ENCODE data around the gene SCAMP4. TPM values are rescaled to one million over a fixed set of nuclear protein-coding genes. Genes with fewer than 3 reads are reported as not detected.
A peak's percentile ranks its signal among the peaks of the same experiment; 100 is the strongest.

The SCAMP4 gene
- polyA plus RNA-seq, 3 donors = 54.6 to 95.7 (median 79.5) TPM

- no peak for DNase-seq (ENCODE audit: extremely low read depth in 1 of 11, low read depth in 9 of 11, low spot score in 4 of 11)
Measured at GRCh38 chr19:1962674-1963073, 57.5 kb downstream of the SCAMP4 start.

GRCh38 chr19:1967087-1967608 is 61.9 kb downstream of the SCAMP4 start:
- no peak for DNase-seq (ENCODE audit: extremely low read depth in 1 of 11, low read depth in 9 of 11, low spot score in 4 of 11)

GRCh38 chr19:1968279-1969175 is 63.3 kb downstream of the SCAMP4 start:
- DNase-seq (ENCODE audit: extremely low read depth in 1 of 11, low read depth in 9 of 11, low spot score in 4 of 11) = peak in 1 of 11 donors; percentile 22

- no peak for DNase-seq (ENCODE audit: extremely low read depth in 1 of 11, low read depth in 9 of 11, low spot score in 4 of 11)
Measured at GRCh38 chr19:1969176-1970002, 64.2 kb downstream of the SCAMP4 start.

GRCh38 chr19:1970003-1970805 is 65.0 kb downstream of the SCAMP4 start:
- no peak for DNase-seq (ENCODE audit: extremely low read depth in 1 of 11, low read depth in 9 of 11, low spot score in 4 of 11)

- DNase-seq (ENCODE audit: extremely low read depth in 1 of 11, low read depth in 9 of 11, low spot score in 4 of 11) = no peak
Measured at GRCh38 chr19:1970806-1971502, 65.8 kb downstream of the SCAMP4 start.

GRCh38 chr19:1974381-1975161 is 69.4 kb downstream of the SCAMP4 start:
- no peak for DNase-seq (ENCODE audit: extremely low read depth in 1 of 11, low read depth in 9 of 11, low spot score in 4 of 11)

GRCh38 chr19:1975162-1975480 is 69.9 kb downstream of the SCAMP4 start:
- DNase-seq (ENCODE audit: extremely low read depth in 1 of 11, low read depth in 9 of 11, low spot score in 4 of 11) = no peak

Other genes with a start within 250 kb of the SCAMP4 start
- under 1 TPM in 2 of 3 donors, not detected in 1; 0.04 to 0.08 TPM for gene ONECUT3, start 151.9 kb upstream of the SCAMP4 start, polyA plus RNA-seq (ENCODE audit: insufficient read length in 3 of 3)
- under 1 TPM; 0.56 to 1.00 (median 0.65) TPM for gene ATP8B3, start 93.1 kb upstream of the SCAMP4 start, polyA plus RNA-seq (ENCODE audit: insufficient read length in 3 of 3)
- 10 to 100 TPM; 23.3 to 32.7 (median 32.6) TPM for gene REXO1, start 56.9 kb upstream of the SCAMP4 start, polyA plus RNA-seq (ENCODE audit: insufficient read length in 3 of 3)
- gene KLF16, start 41.8 kb upstream of the SCAMP4 start, polyA plus RNA-seq (ENCODE audit: insufficient read length in 3 of 3) = 10 to 100 TPM in 1 of 3 donors, 1 to 10 TPM in 2; 5.4 to 10.1 (median 9.5) TPM
- 10 to 100 TPM; 32.3 to 66.3 (median 55.4) TPM for gene ABHD17A, start 19.9 kb upstream of the SCAMP4 start, polyA plus RNA-seq (ENCODE audit: insufficient read length in 3 of 3)
- 1 to 10 TPM; 1.1 to 5.4 (median 3.5) TPM for gene ADAT3, start within 50 bp of the SCAMP4 start, polyA plus RNA-seq (ENCODE audit: insufficient read length in 3 of 3)
- 10 to 100 TPM; 50.5 to 70.4 (median 67.9) TPM for gene CSNK1G2, start 35.8 kb downstream of the SCAMP4 start, polyA plus RNA-seq (ENCODE audit: insufficient read length in 3 of 3)
- 100 to 1,000 TPM in 2 of 3 donors, 10 to 100 TPM in 1; 87.0 to 117 (median 105) TPM for gene BTBD2, start 110.3 kb downstream of the SCAMP4 start, polyA plus RNA-seq (ENCODE audit: insufficient read length in 3 of 3)
- gene MKNK2, start 145.8 kb downstream of the SCAMP4 start, polyA plus RNA-seq (ENCODE audit: insufficient read length in 3 of 3) = 10 to 100 TPM; 54.7 to 79.1 (median 77.8) TPM
- gene MOB3A, start 190.9 kb downstream of the SCAMP4 start, polyA plus RNA-seq (ENCODE audit: insufficient read length in 3 of 3) = 10 to 100 TPM; 21.7 to 27.8 (median 26.8) TPM
- 1 to 10 TPM; 6.3 to 9.3 (median 8.6) TPM for gene IZUMO4, start 191.5 kb downstream of the SCAMP4 start, polyA plus RNA-seq (ENCODE audit: insufficient read length in 3 of 3)
- 100 to 1,000 TPM; 106 to 126 (median 120) TPM for gene AP3D1, start 246.2 kb downstream of the SCAMP4 start, polyA plus RNA-seq (ENCODE audit: insufficient read length in 3 of 3)

Measured in renal cortex interstitium (tissue), 11 donors.